HepG2 (cell line): ENCODE data around the gene ICOS. TPM values are rescaled to one million over a fixed set of nuclear protein-coding genes. Genes with fewer than 3 reads are reported as not detected.
A peak's percentile ranks its signal among the peaks of the same experiment; 100 is the strongest.

Experiments used
- ATAC-seq: fragments of 200-7000 bp; cut with Tn5 transposase; 3 replicates; pipeline ENCODE4 v1.9.1; 2020; ENCODE audit warnings: mild to moderate bottlenecking, moderate library complexity
- BruUV-seq: library from RNA; stranded (reverse); fragments of 400-500 nt; replicated peaks from 2 replicates; lab custom pipeline; 2021; lab: Mats Ljungman, UMichigan
- CTCF ChIA-PET: fragments of 300-600 bp; formaldehyde crosslinking; extraction: SDS; loops from one replicate; lab custom pipeline; 2021; ENCODE audit warnings: low total read pairs, inconsistent platforms, low intra/inter-chr PET ratio; lab: Yijun Ruan, JAX
- POLR2A ChIA-PET: fragments of 350-600 bp; sonication (Branson Sonifier 250); formaldehyde crosslinking; loops from one replicate; lab custom pipeline; 2020; ENCODE audit warnings: antibody characterized with exemption, inconsistent platforms; lab: Yijun Ruan, JAX
- DNase-seq: peaks from one replicate; pipeline ENCODE4 v3.0.0-alpha.2; 2015; ENCODE audit warnings: low spot score
- FAIRE-seq: peaks from 3 replicates; lab custom pipeline; 2011; peaks lifted over from hg19 to GRCh38; lab: Jason Lieb, UNC
- H2AFZ ChIP-seq: one replicate; pipeline ENCODE4 v1.6.1; 2011; ENCODE audit warnings: low read length, inconsistent platforms
- H3K27ac ChIP-seq: fragments of 300-600 bp; 3 replicates; pipeline ENCODE4 v1.8.0; 2011; ENCODE audit warnings: mixed run types, mild to moderate bottlenecking, mixed read lengths, low read length, inconsistent platforms; ENCODE audit not compliant: insufficient read depth; ENCODE audit errors: extremely low read length
- H3K27me3 ChIP-seq, 2 experiments: fragments of 200-600 bp in 1 of 2; 2 replicates in 1 of 2; 3 replicates in 1 of 2; pipeline versions ENCODE4 v1.6.0 to v1.8.0; 2011; ENCODE audit warnings: low read length in 2 of 2, mild to moderate bottlenecking in 2 of 2, moderate library complexity in 2 of 2, inconsistent platforms in 1 of 2; ENCODE audit not compliant: insufficient read depth in 2 of 2, control insufficient read depth in 1 of 2
- H3K36me3 ChIP-seq, 2 experiments: fragments of 200-600 bp in 1 of 2; replicated peaks in 1 of 2; 2 replicates in 1 of 2; 3 replicates in 1 of 2; pipeline versions ENCODE4 v1.5.1 to v1.8.0; 2011; ENCODE audit warnings: low read length in 2 of 2, inconsistent platforms in 1 of 2; ENCODE audit not compliant: insufficient read depth in 2 of 2, control insufficient read depth in 1 of 2
- H3K4me1 ChIP-seq: 2 replicates; pipeline ENCODE4 v1.5.1; 2012; ENCODE audit warnings: low read length, inconsistent platforms; ENCODE audit not compliant: insufficient read depth
- H3K4me2 ChIP-seq: 2 replicates; pipeline ENCODE4 v1.6.0; 2011; ENCODE audit warnings: low read depth, low read length, inconsistent platforms
- H3K4me3 ChIP-seq, 3 experiments: fragments of 200-600 bp in 1 of 3; sonication (generic), shearing (Covaris generic) in 1 of 3; replicated peaks in 1 of 3; 2 replicates each; pipeline ENCODE4 v1.5.1; 2011 to 2016; ENCODE audit warnings: low read length in 3 of 3, inconsistent platforms in 2 of 3, low read depth in 2 of 3, mild to moderate bottlenecking in 2 of 3, control low read depth in 1 of 3, mixed read lengths in 1 of 3; ENCODE audit not compliant: insufficient read depth in 1 of 3
- H3K79me2 ChIP-seq: one replicate; pipeline ENCODE4 v1.6.1; 2011; ENCODE audit warnings: low read length, inconsistent platforms; ENCODE audit not compliant: insufficient read depth
- H3K9ac ChIP-seq: 2 replicates; pipeline ENCODE4 v1.6.0; 2011; ENCODE audit warnings: mild to moderate bottlenecking, low read depth, low read length, inconsistent platforms; ENCODE audit not compliant: insufficient read depth
- H3K9me3 ChIP-seq: 2 replicates; pipeline ENCODE4 v1.5.1; 2012; ENCODE audit warnings: mild to moderate bottlenecking, low read length
- H4K20me1 ChIP-seq: 2 replicates; pipeline ENCODE4 v1.6.0; 2011; ENCODE audit warnings: inconsistent platforms, mild to moderate bottlenecking, low read length, moderate library complexity; ENCODE audit not compliant: insufficient read depth
- ELF3 ChIP-seq: IDR thresholded peaks from 2 replicates; pipeline ENCODE4 v1.6.1; 2016; ENCODE audit warnings: missing genetic modification reagents, missing compliant biosample characterization
- MAFF ChIP-seq: IDR thresholded peaks from 2 replicates; pipeline ENCODE4 v1.6.1; 2011; ENCODE audit warnings: low read depth, low read length, improper control_type of control experiment
- MAFK ChIP-seq, 2 experiments: IDR thresholded peaks in 1 of 2; conservative IDR thresholded peaks in 1 of 2; 2 replicates each; pipeline ENCODE4 v1.6.1; 2011; ENCODE audit warnings: improper control_type of control experiment in 2 of 2, low read length in 2 of 2
- SATB2 ChIP-seq: sonication (generic); formaldehyde crosslinking; IDR thresholded peaks from 2 replicates; pipeline ENCODE4 v1.5.0; 2020; ENCODE audit warnings: missing genetic modification reagents
- WGBS: methylation state at CpG from one replicate; pipeline ENCODE4 v1.1.6; 2017; ENCODE audit warnings: low lambda C conversion rate; 5-methylcytosine and 5-hydroxymethylcytosine counted together
- in situ Hi-C: cut with HindIII; loops from 2 replicates; pipeline ENCODE4 v1.10.0; 2017; ENCODE audit warnings: low pct_unique_long_range_greater_than_20kb; ENCODE audit not compliant: extremely low pct_ligation_motif_present
- intact Hi-C: fragments of 100-400 bp; cut with micrococcal nuclease; formaldehyde crosslinking; loops from one replicate; pipeline ENCODE4 v1.10.0; 2022; ENCODE audit not compliant: unreplicated experiment
- polyA plus RNA-seq, 8 experiments: library from polyadenylated mRNA; depleted of rRNA in 3 of 8; stranded (reverse) in 7 of 8; unstranded in 1 of 8; fragments of >200 nt; fragmentation: Illumina TruSeq in 4 of 8; extraction: Trizol in 4 of 8; gene quantifications; 2 replicates each; pipeline versions ENCODE4 v1.2.1 to v1.2.3, GENCODE V29; 2011 to 2016; ENCODE audit warnings: low read depth in 4 of 8, missing spikeins in 1 of 8, mixed read lengths in 1 of 8; ENCODE audit not compliant: insufficient read depth in 1 of 8
- total RNA-seq, 5 experiments: library from RNA; depleted of rRNA; stranded (reverse); fragments of >200 nt; fragmentation: Illumina TruSeq; extraction: Trizol; gene quantifications; 2 replicates each; pipeline ENCODE4 v1.2.3, GENCODE V29; 2016; ENCODE audit warnings: low read depth in 1 of 5

Gene ICOS
- total and polyA plus RNA-seq, 2 of the 13 experiments (the other 11 are each of a cell fraction or from before 2014, with no cell fraction given) = not detected

DNA sequence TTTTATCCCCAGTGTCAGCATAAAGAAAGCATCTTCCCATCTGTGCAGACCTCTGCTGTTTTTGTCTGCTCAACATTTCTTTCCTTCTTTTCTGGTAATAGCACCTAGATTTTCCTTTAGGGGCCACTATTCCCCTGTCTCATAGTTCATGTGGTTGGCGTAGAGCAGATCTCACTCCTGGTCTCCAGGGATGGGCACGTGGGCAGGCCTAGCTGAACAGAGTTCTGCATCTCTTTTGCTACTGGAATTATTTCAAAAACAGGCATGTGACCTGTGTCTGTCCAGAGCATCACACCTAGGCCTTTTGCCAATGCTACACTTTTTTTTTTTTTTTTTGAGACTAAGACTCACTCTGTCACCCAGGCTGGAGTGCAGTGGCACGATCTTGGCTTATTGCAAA lies 17.7 kb upstream of the ICOS start:
- FAIRE-seq = no peak
- in situ Hi-C loops = loop anchor here (10.0 to 25.0 kb wide), 3 partner anchors 434 to 1082 kb away; no protein-coding TSS in a partner anchor

DNA sequence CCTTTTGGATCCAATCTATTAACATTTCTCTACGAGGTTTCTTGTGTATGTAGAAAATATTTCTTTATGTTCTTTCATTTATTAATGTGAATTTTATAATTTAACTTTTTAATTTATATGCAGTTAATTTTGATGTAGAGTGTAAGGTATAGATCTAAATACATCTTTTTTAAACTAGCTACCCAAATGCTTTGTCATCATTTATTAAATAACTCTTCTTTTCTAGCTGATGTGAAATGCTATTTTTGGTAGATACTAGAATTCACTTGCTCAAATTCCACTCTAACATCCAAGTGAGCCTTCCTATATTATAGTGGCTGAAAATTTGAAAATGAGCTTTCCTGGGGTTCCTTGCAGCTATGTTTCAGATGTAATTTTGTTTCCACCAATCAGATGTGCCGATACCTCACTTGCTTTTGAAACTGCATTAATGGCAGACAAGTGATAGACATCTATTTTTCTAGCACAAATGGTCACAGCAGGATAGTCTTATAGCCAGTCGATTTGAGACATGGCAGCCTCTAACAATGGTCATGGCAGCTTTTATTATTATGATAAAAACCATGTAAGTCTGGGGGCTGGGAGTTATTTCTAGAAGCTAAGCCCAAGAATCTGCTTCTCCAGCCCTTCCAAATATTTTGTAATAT lies 10.9 kb upstream of the ICOS start:
- Histone ChIP-seq H3K79me2 (no peaks in the 10 kb centered on the region), H3K27me3 (no peaks in the 10 kb centered on the region), H3K9ac (no peak overlapping the region), H3K27ac (no peak overlapping the region), H3K9me3 (no peaks in the 10 kb centered on the region), H2AFZ (no peak overlapping the region), H3K4me2 (no peak overlapping the region), H3K36me3 (no peaks in the 10 kb centered on the region), H4K20me1 (no peaks in the 10 kb centered on the region), H3K4me1 (no peaks in the 10 kb centered on the region), H3K4me3 (no peak overlapping the region)
- FAIRE-seq (no peak), DNase-seq (no peak), ATAC-seq (no peak)
- BruUV-seq = no TSS peak
- ChIA-PET POLR2A (no interaction called here), CTCF (no interaction called here)
- in situ Hi-C loops (no loop called here), intact Hi-C loops (no loop called here)
- TF ChIP-seq MAFK (conservative IDR thresholded peaks at IDR 0.05 in 1 of 2, IDR thresholded peaks at IDR 0.05 in 1 of 2; ENCODE audit: low read length in 2 of 2) (peak; percentile 58 to 69), ELF3 (CRISPR knock-in tag) (no peak), MAFF (0 out of 2 replicates have a peak, but pooled peaks have one; percentile 17)
- 22% methylated on average over 3 of the region's 3 CpGs for WGBS

More for the DNA sequence above, 17.7 kb upstream of the ICOS start:
- no peaks in the 10 kb centered on the region for H3K9me3 ChIP-seq
- 32% methylated on average over 3 of the region's 3 CpGs for WGBS
- ATAC-seq = no peak; the same call in 2 of the 3 replicates
- TF ChIP-seq MAFK (conservative IDR thresholded peaks at IDR 0.05 in 1 of 2, IDR thresholded peaks at IDR 0.05 in 1 of 2; ENCODE audit: low read length in 2 of 2) (0 out of 4 replicates have a peak, but pooled peaks of 1 of the 2 experiments have one; percentile 19), SATB2 (CRISPR knock-in tag) (no peak), MAFF (0 out of 2 replicates have a peak, but pooled peaks have one; percentile 20)
- TF ChIP-seq, all 625 proteins: peak for 2
- Histone ChIP-seq H3K79me2 (no peaks in the 10 kb centered on the region), H3K27me3 (no peaks in the 10 kb centered on the region), H3K4me2 (no peak overlapping the region), H3K4me3 (no peak overlapping the region), H3K9ac (no peak overlapping the region), H3K27ac (no peak overlapping the region), H3K4me1 (peaks cover 4% of the 10 kb centered on the region; the same call in 1 of the 2 replicates), H3K36me3 (no peaks in the 10 kb centered on the region), H2AFZ (no peak overlapping the region), H4K20me1 (no peaks in the 10 kb centered on the region)
- ChIA-PET POLR2A (no interaction called here), CTCF (no interaction called here)
- DNase-seq = no peak
- no TSS peak for BruUV-seq
- intact Hi-C loops = no loop called here
